Measurements from ENCODE around the gene PNMA6E.

Gene PNMA6E

DNA sequence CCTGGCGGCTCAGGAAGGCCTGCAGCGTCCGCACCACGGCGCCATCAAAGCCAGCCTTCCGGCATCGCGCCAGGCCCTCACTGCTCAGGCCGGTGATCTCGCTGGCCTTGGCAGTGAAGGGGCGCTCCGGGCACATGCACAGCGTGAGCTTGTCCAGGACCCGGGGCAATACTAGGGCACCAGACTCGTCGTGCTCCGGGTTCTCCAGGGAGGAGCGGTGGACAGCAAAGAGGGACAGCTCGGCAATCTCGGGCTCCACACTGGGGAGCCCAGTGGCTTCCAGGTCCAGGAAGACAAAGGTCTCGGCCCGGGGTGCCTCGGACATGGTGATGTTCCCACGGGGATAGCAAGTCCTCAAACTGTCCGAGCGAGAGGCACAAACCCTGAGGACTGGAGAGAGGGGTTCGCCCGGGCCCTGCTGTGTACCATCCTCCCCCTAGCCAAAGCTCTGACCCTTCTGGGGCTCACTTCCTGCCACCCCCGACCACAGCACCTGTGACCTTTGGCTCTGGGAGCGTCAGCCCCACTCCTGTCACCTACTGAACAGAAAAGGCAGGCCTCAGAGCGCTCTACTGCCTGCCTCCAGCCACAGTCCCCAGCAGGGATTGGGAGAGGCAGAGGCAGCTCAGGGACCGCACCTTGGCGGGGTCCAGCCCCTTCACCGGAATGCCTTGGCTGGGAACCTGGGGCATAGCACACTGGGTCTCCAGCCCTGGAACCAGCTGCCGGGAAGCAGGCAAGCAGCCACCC, 44.1 kb upstream of the PNMA6E start:
- Histone ChIP-seq H3K27ac (ENCODE audit: low read depth, low read length) (no peak overlapping the region), H3K36me3 (ENCODE audit: low read length) (no peaks in the 10 kb centered on the region), H3K9me3 (ENCODE audit: insufficient read depth, low read length) (no peaks in the 10 kb centered on the region), H3K4me3 (ENCODE audit: insufficient read depth, low read length, poor library complexity, severe bottlenecking) (no peak overlapping the region), H4K20me1 (ENCODE audit: low read depth, low read length) (no peaks in the 10 kb centered on the region), H2AFZ (ENCODE audit: low read depth, low read length, severe bottlenecking) (no peak overlapping the region), H3F3A (ENCODE audit: insufficient read depth) (no peaks in the 10 kb centered on the region), H3K9ac (ENCODE audit: low read length) (no peak overlapping the region), H3K79me2 (ENCODE audit: insufficient read depth, low read length) (no peaks in the 10 kb centered on the region), H3K27me3 (ENCODE audit: low read length) (no peaks in the 10 kb centered on the region), H3K9me2 (replicated peaks; ENCODE audit: insufficient read depth, low read length) (no peaks in the 10 kb centered on the region), H3K4me2 (ENCODE audit: low read depth, low read length, poor library complexity, severe bottlenecking) (no peak overlapping the region)
- TF ChIP-seq, protein P1, sequence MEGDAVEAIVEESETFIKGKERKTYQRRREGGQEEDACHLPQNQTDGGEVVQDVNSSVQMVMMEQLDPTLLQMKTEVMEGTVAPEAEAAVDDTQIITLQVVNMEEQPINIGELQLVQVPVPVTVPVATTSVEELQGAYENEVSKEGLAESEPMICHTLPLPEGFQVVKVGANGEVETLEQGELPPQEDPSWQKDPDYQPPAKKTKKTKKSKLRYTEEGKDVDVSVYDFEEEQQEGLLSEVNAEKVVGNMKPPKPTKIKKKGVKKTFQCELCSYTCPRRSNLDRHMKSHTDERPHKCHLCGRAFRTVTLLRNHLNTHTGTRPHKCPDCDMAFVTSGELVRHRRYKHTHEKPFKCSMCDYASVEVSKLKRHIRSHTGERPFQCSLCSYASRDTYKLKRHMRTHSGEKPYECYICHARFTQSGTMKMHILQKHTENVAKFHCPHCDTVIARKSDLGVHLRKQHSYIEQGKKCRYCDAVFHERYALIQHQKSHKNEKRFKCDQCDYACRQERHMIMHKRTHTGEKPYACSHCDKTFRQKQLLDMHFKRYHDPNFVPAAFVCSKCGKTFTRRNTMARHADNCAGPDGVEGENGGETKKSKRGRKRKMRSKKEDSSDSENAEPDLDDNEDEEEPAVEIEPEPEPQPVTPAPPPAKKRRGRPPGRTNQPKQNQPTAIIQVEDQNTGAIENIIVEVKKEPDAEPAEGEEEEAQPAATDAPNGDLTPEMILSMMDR (IDR thresholded peaks at IDR 0.05; ENCODE audit: insufficient read depth, low read length, poor library complexity, severe bottlenecking): no peak
- no peak for TF ChIP-seq EZH2phosphoT487 (conservative IDR thresholded peaks at IDR 0.05; ENCODE audit: low read length)

DNA sequence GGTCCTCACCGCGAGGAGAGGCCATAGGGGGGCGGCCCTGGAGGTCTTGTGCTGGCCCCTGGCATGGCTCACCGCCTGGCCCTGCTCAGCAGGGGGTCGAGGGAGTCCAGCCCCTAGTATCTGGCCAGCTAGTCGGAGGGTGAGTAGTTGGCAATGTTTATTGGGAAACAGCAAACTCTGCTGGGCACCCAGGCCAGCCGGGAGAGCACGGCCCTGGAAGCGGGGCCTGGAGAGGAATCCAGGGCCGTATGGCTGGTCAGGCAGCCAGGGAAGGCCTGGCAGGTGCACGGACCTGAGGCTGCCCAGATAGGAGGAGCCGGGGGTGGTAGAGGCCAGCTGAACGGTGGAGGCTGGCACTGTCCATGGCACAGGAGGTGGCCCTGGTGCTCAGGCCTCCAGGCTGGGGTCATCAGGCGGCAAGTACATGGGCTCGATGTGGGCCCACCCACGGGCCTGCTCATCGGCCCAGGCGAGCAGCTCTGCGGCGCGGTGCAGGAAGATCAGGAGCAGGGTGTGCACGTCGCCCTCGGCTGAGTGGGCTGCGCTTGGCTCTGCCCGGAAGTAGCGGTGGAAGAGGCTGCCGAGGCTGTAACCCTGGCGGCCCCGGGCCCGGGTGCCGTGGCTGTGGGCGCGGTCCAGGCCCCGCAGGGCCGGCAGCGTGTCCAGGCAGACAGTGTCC, 43.3 kb upstream of the PNMA6E start:
- no peaks in the 10 kb centered on the region for H3F3A ChIP-seq (ENCODE audit: insufficient read depth)
- H3K9me2 ChIP-seq (replicated peaks; ENCODE audit: insufficient read depth, low read length): no peaks in the 10 kb centered on the region
- H3K79me2 ChIP-seq (ENCODE audit: insufficient read depth, low read length): no peaks in the 10 kb centered on the region
- no peak overlapping the region for H3K9ac ChIP-seq (ENCODE audit: low read length)
- H3K27me3 ChIP-seq (ENCODE audit: low read length): no peaks in the 10 kb centered on the region
- no peak overlapping the region for H3K4me2 ChIP-seq (ENCODE audit: low read depth, low read length, poor library complexity, severe bottlenecking)
- no peaks in the 10 kb centered on the region for H3K9me3 ChIP-seq (ENCODE audit: insufficient read depth, low read length)
- no peak for TF ChIP-seq EZH2phosphoT487 (conservative IDR thresholded peaks at IDR 0.05; ENCODE audit: low read length)
- TF ChIP-seq, protein P1 (IDR thresholded peaks at IDR 0.05; ENCODE audit: insufficient read depth, low read length, poor library complexity, severe bottlenecking): no peak
- H4K20me1 ChIP-seq (ENCODE audit: low read depth, low read length): no peaks in the 10 kb centered on the region
- no peak overlapping the region for H3K4me3 ChIP-seq (ENCODE audit: insufficient read depth, low read length, poor library complexity, severe bottlenecking)
- H3K36me3 ChIP-seq (ENCODE audit: low read length): no peaks in the 10 kb centered on the region
- H2AFZ ChIP-seq (ENCODE audit: low read depth, low read length, severe bottlenecking): no peak overlapping the region
- H3K27ac ChIP-seq (ENCODE audit: low read depth, low read length): no peak overlapping the region

DNA sequence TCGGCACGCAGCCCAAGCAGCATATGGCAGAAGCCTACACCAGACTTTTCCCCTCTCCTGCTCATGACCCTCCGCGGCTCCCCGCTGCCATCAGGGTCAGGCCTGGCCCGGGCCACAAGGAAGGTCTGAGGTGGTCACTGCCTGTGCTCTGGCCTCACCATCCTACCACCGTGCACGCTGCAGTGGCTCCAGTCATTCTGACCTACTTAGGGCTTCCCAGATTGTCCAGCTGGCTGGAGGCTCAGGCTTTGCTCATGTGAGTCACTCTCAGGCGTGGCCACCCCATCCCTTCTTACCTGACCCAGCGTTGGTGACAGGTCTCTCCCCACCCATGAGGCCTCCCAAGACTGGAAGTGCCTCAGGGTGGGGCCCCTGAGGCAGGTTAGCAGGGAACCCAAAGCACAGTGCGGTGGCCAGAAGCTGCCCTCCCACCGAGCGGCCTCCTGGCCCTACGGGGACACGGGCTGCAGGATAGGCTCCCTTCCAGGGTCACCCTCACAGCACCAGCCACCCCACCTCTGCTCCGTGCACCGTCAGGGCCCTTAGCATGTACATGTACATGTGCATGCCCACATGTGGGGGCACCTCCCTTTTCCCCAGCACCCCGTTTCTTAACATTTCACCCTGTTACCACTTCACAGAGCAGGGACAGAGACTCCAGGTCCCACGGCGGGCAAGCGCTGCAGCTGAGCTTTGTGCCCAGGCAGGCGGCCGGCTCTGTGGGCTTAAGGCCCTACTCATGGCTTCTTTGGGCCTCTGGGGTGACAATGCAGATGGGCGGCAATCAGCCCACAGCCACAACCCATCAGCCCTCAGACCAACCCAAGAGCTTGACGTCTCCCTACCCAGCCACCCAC, 42.6 kb upstream of the PNMA6E start:
- TF ChIP-seq, protein P1 (IDR thresholded peaks at IDR 0.05; ENCODE audit: insufficient read depth, low read length, poor library complexity, severe bottlenecking): no peak
- no peak for TF ChIP-seq EZH2phosphoT487 (conservative IDR thresholded peaks at IDR 0.05; ENCODE audit: low read length)
- H3K36me3 ChIP-seq (ENCODE audit: low read length): no peaks in the 10 kb centered on the region
- no peaks in the 10 kb centered on the region for H3K79me2 ChIP-seq (ENCODE audit: insufficient read depth, low read length)

More for the DNA sequence above, 42.6 kb upstream of the PNMA6E start:
- Histone ChIP-seq H3K27ac (ENCODE audit: low read depth, low read length) (no peak overlapping the region), H3K9me3 (ENCODE audit: insufficient read depth, low read length) (no peaks in the 10 kb centered on the region), H3K9me2 (replicated peaks; ENCODE audit: insufficient read depth, low read length) (no peaks in the 10 kb centered on the region), H4K20me1 (ENCODE audit: low read depth, low read length) (no peaks in the 10 kb centered on the region), H3K4me3 (ENCODE audit: insufficient read depth, low read length, poor library complexity, severe bottlenecking) (no peak overlapping the region), H2AFZ (ENCODE audit: low read depth, low read length, severe bottlenecking) (no peak overlapping the region), H3K27me3 (ENCODE audit: low read length) (no peaks in the 10 kb centered on the region), H3K4me2 (ENCODE audit: low read depth, low read length, poor library complexity, severe bottlenecking) (no peak overlapping the region), H3K9ac (ENCODE audit: low read length) (no peak overlapping the region), H3F3A (ENCODE audit: insufficient read depth) (no peaks in the 10 kb centered on the region)

All from SU-DHL-6 (cell line).